Lower leg skin (tissue), 3 donors: ENCODE measurements around the gene EPB42.

ENCODE experiments used
- CTCF ChIP-seq, 3 donors: fragments of 450-650 bp; IDR thresholded peaks; one replicate each; pipeline ENCODE4 v1.5.1; 2016; ENCODE audit warnings: antibody characterized with exemption in 3 of 3, mild to moderate bottlenecking in 3 of 3, moderate library complexity in 2 of 3
- POLR2A ChIP-seq, 2 donors: fragments of 450-650 bp; IDR thresholded peaks; one replicate each; pipeline ENCODE4 v1.6.1; 2016 to 2017; ENCODE audit warnings: antibody characterized with exemption in 2 of 2, mild to moderate bottlenecking in 1 of 2, moderate library complexity in 1 of 2

- TF ChIP-seq CTCF (IDR thresholded peaks at IDR 0.05) (no peak), POLR2A (IDR thresholded peaks at IDR 0.05) (no peak)
Measured at GRCh38 chr15:43235536-43235935, 14.7 kb upstream of the EPB42 start.
